Endothelial cell of umbilical vein (primary cell): ENCODE data around the gene PRKAR2B. TPM values are rescaled to one million over a fixed set of nuclear protein-coding genes. Genes with fewer than 3 reads are reported as not detected.

Experiments used
- BruUV-seq: library from RNA; stranded (reverse); fragments of 400-500 nt; replicated peaks from 2 replicates; lab custom pipeline; 2021; lab: Mats Ljungman, UMichigan
- CTCF ChIA-PET: fragments of 300-600, 350-600 bp; sonication (Branson Sonifier 250); formaldehyde crosslinking; loops from one replicate; lab custom pipeline; 2021; ENCODE audit warnings: antibody characterized with exemption, inconsistent platforms; lab: Charles Lee
- POLR2A ChIA-PET: fragments of 300-600, 350-600 bp; sonication (Branson Sonifier 250); formaldehyde crosslinking; loops from one replicate; lab custom pipeline; 2021; ENCODE audit warnings: antibody characterized with exemption, inconsistent platforms; lab: Charles Lee
- DNase-seq: peaks from one replicate; pipeline ENCODE4 v3.0.0-alpha.2; 2011; ENCODE audit warnings: low read depth, low spot score
- FAIRE-seq: peaks from 2 replicates; lab custom pipeline; 2011; peaks lifted over from hg19 to GRCh38; lab: Jason Lieb, UNC
- H2AFZ ChIP-seq: 2 replicates; pipeline ENCODE4 v1.6.0; 2012; ENCODE audit warnings: low read depth, low read length, control low read depth, inconsistent platforms
- H3K27ac ChIP-seq: 2 replicates; pipeline ENCODE4 v1.5.1; 2011; ENCODE audit warnings: low read depth, mild to moderate bottlenecking, control low read depth, low read length, moderate library complexity; ENCODE audit not compliant: insufficient read depth
- H3K27me3 ChIP-seq, 2 experiments: 2 replicates each; pipeline versions ENCODE4 v1.6.0 to v1.6.1; 2011; ENCODE audit warnings: low read length in 2 of 2, mixed read lengths in 1 of 2; ENCODE audit not compliant: control insufficient read depth in 2 of 2, insufficient read depth in 2 of 2
- H3K36me3 ChIP-seq, 2 experiments: 2 replicates in 1 of 2; 3 replicates in 1 of 2; pipeline ENCODE4 v1.5.1; 2011; ENCODE audit warnings: low read length in 2 of 2, mild to moderate bottlenecking in 1 of 2, moderate library complexity in 1 of 2; ENCODE audit not compliant: control insufficient read depth in 2 of 2, insufficient read depth in 2 of 2; ENCODE audit errors: extremely low read depth in 1 of 2
- H3K4me1 ChIP-seq: 3 replicates; pipeline ENCODE4 v1.5.1; 2011; ENCODE audit warnings: mild to moderate bottlenecking, low read length; ENCODE audit not compliant: control insufficient read depth, insufficient read depth; ENCODE audit errors: extremely low read depth
- H3K4me2 ChIP-seq: 2 replicates; pipeline ENCODE4 v1.6.1; 2011; ENCODE audit warnings: low read length, control low read depth, mixed read lengths; ENCODE audit not compliant: insufficient read depth
- H3K4me3 ChIP-seq, 3 experiments: fragments of 200-600 bp in 1 of 3; sonication (generic), shearing (Covaris generic) in 1 of 3; replicated peaks in 1 of 3; 2 replicates each; pipeline ENCODE4 v1.5.1; 2011 to 2016; ENCODE audit warnings: control low read depth in 3 of 3, low read length in 3 of 3, mild to moderate bottlenecking in 2 of 3, inconsistent platforms in 1 of 3, low read depth in 1 of 3, moderate library complexity in 1 of 3; ENCODE audit not compliant: insufficient read depth in 1 of 3
- H3K79me2 ChIP-seq: 2 replicates; pipeline ENCODE4 v1.6.0; 2012; ENCODE audit warnings: low read length, inconsistent platforms; ENCODE audit not compliant: control insufficient read depth, insufficient read depth
- H3K9ac ChIP-seq: replicated peaks from 2 replicates; pipeline ENCODE3; 2011; ENCODE audit warnings: low read length, control low read depth; ENCODE audit not compliant: insufficient read depth; ENCODE audit errors: extremely low read depth
- H3K9me1 ChIP-seq: replicated peaks from 3 replicates; pipeline ENCODE4 v1.6.0; 2011; ENCODE audit warnings: mild to moderate bottlenecking, low read length; ENCODE audit not compliant: control insufficient read depth, insufficient read depth; ENCODE audit errors: extremely low read depth
- H3K9me3 ChIP-seq: replicated peaks from 2 replicates; pipeline ENCODE4 v1.5.1; 2012; ENCODE audit warnings: low read length, inconsistent platforms; ENCODE audit not compliant: control insufficient read depth, insufficient read depth
- H4K20me1 ChIP-seq: replicated peaks from 2 replicates; pipeline ENCODE3; 2011; ENCODE audit warnings: mild to moderate bottlenecking, low read length; ENCODE audit not compliant: control insufficient read depth, insufficient read depth; ENCODE audit errors: extremely low read depth
- EZH2 ChIP-seq: IDR thresholded peaks from 2 replicates; pipeline ENCODE4 v1.6.1; 2012; ENCODE audit warnings: borderline replicate concordance, low read depth, mild to moderate bottlenecking, moderate library complexity, low read length, inconsistent platforms; ENCODE audit not compliant: severe bottlenecking
- FOS ChIP-seq: IDR thresholded peaks from 2 replicates; pipeline ENCODE4 v1.6.1; 2011; ENCODE audit warnings: mild to moderate bottlenecking, low read length, moderate library complexity, borderline replicate concordance; ENCODE audit not compliant: insufficient read depth
- GATA2 ChIP-seq: IDR thresholded peaks from 2 replicates; pipeline ENCODE4 v1.7.0; 2011; ENCODE audit warnings: low read depth, mild to moderate bottlenecking, moderate library complexity, mixed read lengths, low read length; ENCODE audit not compliant: insufficient read length, insufficient read depth
- JUN ChIP-seq: IDR thresholded peaks from 2 replicates; pipeline ENCODE4 v1.6.1; 2011; ENCODE audit warnings: borderline replicate concordance, low read depth; ENCODE audit not compliant: insufficient read length, insufficient read depth
- MAX ChIP-seq: IDR thresholded peaks from 2 replicates; pipeline ENCODE4 v1.6.1; 2011; ENCODE audit not compliant: insufficient read depth, insufficient read length
- MYC ChIP-seq: IDR thresholded peaks from one replicate; pipeline ENCODE4 v1.6.1; 2011; ENCODE audit warnings: mild to moderate bottlenecking, low read depth, low read length
- POLR2A ChIP-seq: IDR thresholded peaks from 2 replicates; pipeline ENCODE4 v1.6.1; 2012; ENCODE audit warnings: low read depth, mild to moderate bottlenecking, control low read depth, low read length
- POLR2AphosphoS5 ChIP-seq: IDR thresholded peaks from 2 replicates; pipeline ENCODE4 v1.6.1; 2012; ENCODE audit warnings: low read depth, mild to moderate bottlenecking, control low read depth, low read length, moderate library complexity; ENCODE audit not compliant: insufficient read depth
- dilution Hi-C: fragments of 300-500 bp; cut with MboI; formaldehyde crosslinking; loops from one replicate; pipeline ENCODE4 v1.15.0; 2019; ENCODE audit warnings: low sequenced_read_pairs; ENCODE audit not compliant: extremely low pct_ligation_motif_present
- intact Hi-C: fragments of 100-400 bp; cut with micrococcal nuclease; formaldehyde crosslinking; loops from one replicate; pipeline ENCODE4 v1.10.0; 2022
- polyA plus RNA-seq, 4 experiments: library from polyadenylated mRNA; depleted of rRNA in 3 of 4; stranded (reverse) in 3 of 4; unstranded in 1 of 4; fragments of >200 nt; gene quantifications; 2 replicates each; pipeline versions ENCODE4 v1.2.1 to v1.2.3, GENCODE V29; 2011 to 2012; ENCODE audit warnings: missing spikeins in 1 of 4
- total RNA-seq: library from RNA; stranded (reverse); gene quantifications from 2 replicates; pipeline ENCODE4 v1.2.3, GENCODE V29; 2021
- TF ChIP-seq, protein P1 (sequence below), 2 donors: IDR thresholded peaks; 1 replicate in 1 of 2; 2 replicates in 1 of 2; pipeline ENCODE4 v1.5.1; 2011; ENCODE audit warnings: low read length in 2 of 2, mild to moderate bottlenecking in 2 of 2, moderate library complexity in 2 of 2, control low read depth in 1 of 2, inconsistent platforms in 1 of 2, low read depth in 1 of 2; ENCODE audit not compliant: insufficient read depth in 1 of 2; ENCODE audit errors: extremely low read depth in 1 of 2

The PRKAR2B gene
- total and polyA plus RNA-seq, 2 donors (not counting 3 experiments of a cell fraction or from before 2014, with no cell fraction given) = 10.7 to 39.8 TPM

DNA sequence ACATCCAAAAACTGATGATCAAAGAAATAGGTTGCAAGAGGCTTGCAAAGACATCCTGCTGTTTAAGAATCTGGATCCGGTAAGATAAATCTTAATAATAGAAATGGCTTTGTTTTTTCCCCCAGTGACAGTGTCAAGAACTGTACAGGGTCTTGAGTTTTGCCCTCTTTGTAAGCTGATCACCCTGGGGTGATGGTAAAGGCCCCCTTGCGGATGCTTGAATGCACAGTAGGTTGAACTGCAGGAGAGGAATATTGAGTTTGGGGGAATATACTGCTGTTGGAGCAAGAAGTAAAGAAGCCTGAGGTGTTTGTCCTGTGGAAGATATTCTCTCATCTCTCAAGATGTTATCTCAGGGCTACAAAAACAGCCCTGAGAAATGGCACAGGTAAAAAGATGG lies 83.7 kb downstream of the PRKAR2B start:
- H3K4me1 ChIP-seq = no peaks in the 10 kb centered on the region
- DNase-seq (no peak), FAIRE-seq (no peak)
- BruUV-seq = no TSS peak
- dilution Hi-C loops = no loop called here
- peaks cover 0 to 2% of the 10 kb centered on the region in 2 experiments for H3K36me3 ChIP-seq
- H2AFZ ChIP-seq = no peak overlapping the region
- no peaks in the 10 kb centered on the region for H3K9me1 ChIP-seq
- intact Hi-C loops = no loop called here
- TF ChIP-seq EZH2 = no peak
- no peak for TF ChIP-seq MYC
- TF ChIP-seq MAX = no peak
- TF ChIP-seq JUN = no peak
- no peak for TF ChIP-seq POLR2AphosphoS5
- TF ChIP-seq, protein P1, sequence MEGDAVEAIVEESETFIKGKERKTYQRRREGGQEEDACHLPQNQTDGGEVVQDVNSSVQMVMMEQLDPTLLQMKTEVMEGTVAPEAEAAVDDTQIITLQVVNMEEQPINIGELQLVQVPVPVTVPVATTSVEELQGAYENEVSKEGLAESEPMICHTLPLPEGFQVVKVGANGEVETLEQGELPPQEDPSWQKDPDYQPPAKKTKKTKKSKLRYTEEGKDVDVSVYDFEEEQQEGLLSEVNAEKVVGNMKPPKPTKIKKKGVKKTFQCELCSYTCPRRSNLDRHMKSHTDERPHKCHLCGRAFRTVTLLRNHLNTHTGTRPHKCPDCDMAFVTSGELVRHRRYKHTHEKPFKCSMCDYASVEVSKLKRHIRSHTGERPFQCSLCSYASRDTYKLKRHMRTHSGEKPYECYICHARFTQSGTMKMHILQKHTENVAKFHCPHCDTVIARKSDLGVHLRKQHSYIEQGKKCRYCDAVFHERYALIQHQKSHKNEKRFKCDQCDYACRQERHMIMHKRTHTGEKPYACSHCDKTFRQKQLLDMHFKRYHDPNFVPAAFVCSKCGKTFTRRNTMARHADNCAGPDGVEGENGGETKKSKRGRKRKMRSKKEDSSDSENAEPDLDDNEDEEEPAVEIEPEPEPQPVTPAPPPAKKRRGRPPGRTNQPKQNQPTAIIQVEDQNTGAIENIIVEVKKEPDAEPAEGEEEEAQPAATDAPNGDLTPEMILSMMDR (IDR thresholded peaks at IDR 0.05; ENCODE audit: extremely low read depth in 1 of 2, insufficient read depth in 1 of 2, low read depth in 1 of 2, low read length in 2 of 2) = no peak
- no peak for TF ChIP-seq GATA2
- TF ChIP-seq POLR2A = no peak
- TF ChIP-seq FOS = no peak
- H4K20me1 ChIP-seq = no peaks in the 10 kb centered on the region
- ChIA-PET POLR2A (no interaction called here), CTCF (interaction anchor here (1.5 kb wide), 1 partner anchor 9 kb away, joined by 3 read pairs; no protein-coding TSS in a partner anchor)
- no peaks in the 10 kb centered on the region for H3K27me3 ChIP-seq
- no peaks in the 10 kb centered on the region for H3K9me3 ChIP-seq
- H3K9ac ChIP-seq = no peak overlapping the region
- H3K27ac ChIP-seq = no peak overlapping the region
- no peak overlapping the region for H3K4me2 ChIP-seq
- H3K4me3 ChIP-seq = no peak overlapping the region
- H3K79me2 ChIP-seq = no peaks in the 10 kb centered on the region
